Stimulated activated CD8-positive, alpha-beta memory T cell treated with anti-CD3 and anti-CD28 coated beads, Interleukin-15, amount 100 ng/mL, for 48 hours (primary cell): Measurements from ENCODE around the gene CCT7.

ENCODE experiments used
- DNase-seq, 2 donors: peaks; one replicate each; pipeline ENCODE4 v3.0.0-alpha.2; 2020; ENCODE audit warnings: low read depth in 2 of 2

Gene CCT7

DNA sequence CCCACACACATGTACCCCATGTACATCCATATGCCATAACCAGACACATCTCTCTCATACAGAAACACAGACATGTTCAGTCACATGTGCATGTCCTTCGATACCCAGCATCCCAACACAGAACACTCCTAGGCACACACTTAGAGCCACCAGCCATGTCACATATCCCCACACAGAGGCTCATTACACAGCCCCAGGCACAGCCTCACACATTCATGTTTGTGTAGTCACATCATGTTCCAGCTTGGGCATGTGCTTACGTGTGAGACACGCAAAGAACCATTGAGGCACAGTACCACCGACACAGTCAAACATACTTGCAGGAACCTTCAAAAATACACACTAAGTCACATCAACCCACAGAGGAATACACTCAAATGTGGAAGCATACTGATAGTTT, 32.9 kb downstream of the CCT7 start:
- DNase-seq, result no peak

DNA sequence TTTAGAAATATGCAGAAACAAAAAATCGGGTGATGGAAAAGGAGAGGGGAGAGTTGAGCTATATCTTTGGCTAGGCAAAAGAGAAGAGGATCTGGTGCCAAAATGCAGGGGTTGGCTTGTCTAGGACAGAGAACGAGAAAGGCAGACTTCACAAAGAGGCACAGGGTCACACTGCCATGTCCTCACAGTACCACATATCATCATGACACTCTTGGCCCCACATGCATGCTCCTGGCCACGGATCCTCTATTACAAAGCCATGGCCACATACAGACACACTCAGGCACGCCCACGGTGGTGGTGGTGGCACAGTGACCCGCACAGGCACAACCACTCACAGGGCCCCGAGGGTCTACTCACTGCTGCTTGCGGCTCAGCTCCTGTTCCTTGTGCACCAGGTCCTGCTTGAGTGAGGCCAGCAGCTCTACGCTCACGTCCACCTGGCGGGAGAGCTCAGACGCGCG, 34.3 kb downstream of the CCT7 start:
- no peak for DNase-seq

DNA sequence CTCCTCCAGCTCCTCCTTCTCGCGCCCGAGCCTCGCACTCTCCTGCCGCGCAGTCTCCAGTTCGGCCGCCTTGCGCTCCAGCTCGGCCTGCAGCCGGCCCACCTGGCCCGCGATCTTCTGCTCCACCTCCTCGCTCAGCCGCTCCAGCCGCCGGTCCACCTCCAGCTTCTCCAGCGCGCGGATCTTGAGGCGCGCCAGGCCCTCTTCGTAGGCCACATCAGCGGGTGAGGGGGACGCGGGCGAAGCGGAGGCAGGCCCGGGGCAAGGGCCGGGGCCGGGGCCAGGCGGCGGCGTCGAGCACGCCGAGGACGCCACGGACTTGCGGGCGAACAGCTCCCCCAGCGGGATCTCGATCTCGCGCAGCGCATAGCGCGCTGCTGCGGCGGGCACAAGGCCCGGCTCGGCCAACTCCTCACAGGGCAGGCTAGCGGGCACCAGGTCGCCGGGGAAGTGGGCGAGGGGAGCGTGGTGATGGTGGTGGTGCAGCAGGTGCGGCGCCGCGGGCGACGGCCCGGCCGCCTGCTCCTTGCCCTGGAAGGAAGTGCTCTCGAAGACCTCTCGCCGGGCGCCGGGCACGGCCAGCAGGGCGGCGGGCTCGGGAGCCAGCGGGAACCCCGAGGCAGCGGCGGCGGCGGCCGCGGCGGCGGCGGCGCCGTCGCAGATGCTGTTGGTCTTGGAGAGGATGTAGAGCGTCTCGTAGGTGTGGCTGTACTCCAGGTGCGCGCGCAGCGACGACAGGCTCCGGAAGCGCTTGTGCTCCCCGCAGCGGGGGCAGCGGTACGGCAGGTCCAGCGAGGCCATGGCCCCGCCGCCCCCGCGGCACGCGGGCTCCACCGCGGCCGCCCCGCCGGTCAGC, 35.0 kb downstream of the CCT7 start:
- DNase-seq, result peak; percentile 53 to 63

DNA sequence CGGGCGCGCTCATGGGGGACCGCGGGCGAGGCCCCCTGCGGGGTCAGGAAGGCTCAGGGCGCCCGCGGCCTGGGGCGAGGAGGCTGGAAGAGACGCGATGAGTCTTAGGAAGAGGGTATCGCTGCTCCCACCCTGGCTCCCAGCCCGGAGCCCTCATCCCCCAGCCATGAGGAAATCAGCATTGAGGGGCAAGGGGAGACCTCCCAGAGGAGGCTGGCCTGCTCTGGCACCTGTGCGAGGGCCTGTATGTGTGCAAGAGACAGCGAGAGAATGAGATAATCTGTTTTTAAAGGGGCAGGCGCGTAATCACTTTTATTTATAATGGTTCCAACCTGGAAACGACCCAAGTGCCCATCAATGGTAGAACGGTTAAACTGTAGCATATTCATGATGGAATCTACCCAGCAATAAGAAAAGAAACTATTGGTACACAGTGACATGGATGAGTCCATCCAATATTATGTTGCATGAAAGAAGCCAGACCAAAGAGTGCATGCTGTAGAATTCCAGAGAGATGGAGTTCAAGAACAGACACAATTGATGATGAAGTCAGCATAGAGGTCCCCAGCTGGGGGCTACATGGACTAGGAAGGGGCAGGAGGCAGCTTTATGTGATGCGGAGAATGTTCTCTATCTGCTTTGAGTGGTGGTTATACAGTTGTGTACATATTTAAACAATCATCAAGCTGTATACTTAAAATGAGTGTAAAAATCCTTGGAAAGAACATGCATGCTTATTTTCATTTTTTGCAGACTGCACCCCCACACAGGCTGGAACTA, 35.8 kb downstream of the CCT7 start:
- DNase-seq, result no peak

DNA sequence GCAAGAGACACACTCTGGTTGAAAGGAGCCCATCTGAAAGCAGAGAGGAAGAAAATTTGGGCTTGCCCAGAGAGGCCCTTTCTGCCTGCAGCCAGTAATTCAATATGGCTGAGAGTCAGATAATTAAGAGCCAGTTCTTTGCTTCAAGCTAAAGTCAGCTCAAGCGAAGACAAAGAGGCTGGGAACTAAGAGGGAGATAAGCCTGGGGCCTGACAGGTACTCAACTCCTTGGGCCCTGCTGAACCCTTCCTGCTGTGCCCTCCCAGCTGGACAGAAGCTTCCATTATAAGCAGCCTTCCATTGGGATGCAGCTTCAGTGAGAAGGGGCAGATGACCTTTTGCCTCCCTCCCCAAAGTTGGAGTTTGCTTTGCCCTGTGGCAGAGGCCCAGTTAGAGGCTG, 38.2 kb downstream of the CCT7 start:
- no peak for DNase-seq

DNA sequence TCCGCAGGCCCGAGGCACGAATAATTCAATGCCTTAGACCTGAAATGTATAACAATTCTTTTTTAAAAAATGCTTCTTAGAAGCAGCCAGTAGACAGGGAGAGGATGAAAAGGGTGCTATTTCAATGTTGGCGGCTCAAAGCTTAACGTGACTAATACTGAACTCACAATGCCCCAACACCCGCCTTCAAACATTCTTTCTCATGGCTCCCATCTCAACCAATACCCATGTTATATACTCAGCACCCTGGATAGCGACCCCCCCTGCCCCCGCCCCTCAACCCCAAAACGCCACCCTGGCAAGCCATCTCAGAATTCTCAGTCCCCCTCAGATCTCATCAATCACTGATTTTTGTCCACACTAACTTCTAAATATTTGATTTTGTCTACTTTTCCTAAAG, 45.7 kb downstream of the CCT7 start:
- no peak for DNase-seq

DNA sequence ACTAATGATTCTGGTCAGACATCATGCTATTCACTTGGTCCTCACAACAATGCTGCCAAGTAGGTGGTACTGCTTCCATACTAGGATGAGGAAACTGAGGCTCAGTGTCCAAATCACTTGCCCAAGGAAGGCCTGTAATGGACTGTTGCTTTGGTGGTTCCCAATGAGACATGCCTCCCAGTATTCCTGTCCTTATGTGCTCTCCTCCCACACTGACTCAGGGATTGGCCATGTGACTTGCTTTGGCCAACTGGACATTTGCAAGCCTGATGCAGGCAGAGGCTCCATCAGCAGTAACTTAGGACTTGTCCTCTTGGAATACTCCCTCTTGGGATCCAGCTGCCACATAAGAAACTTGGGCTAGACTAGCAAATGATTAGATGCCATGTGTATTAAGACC, 47.1 kb downstream of the CCT7 start:
- DNase-seq, result no peak

DNA sequence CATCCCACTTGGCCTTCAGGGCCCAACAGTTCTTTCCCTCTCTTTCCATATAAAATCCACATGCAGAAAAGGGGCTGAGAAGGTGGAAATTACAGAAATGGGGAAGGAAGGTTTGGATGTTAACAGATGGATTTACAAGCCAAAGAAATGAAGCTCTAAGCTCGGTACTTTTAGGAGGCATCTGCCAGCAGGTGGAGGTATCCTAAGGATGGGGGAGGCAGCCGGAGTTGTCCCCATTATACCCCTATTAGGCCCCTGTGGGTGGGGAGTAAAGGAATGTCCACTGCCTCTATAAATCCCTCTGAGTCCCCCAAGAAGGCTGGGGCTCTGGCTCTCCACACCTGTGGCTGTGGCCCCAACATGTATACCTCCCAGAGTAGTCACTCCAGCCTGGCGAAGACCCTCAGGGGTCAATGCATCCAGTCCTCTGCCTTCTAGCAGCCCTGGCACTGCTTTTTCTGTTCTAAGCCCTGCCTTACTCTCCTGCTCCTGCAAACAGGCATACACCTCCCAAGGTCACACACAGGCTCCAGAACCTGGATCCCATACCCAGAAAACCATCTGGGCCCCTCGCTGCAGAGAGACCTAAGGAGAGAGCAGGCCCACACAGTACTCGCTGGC, 48.9 kb downstream of the CCT7 start:
- no peak for DNase-seq

DNA sequence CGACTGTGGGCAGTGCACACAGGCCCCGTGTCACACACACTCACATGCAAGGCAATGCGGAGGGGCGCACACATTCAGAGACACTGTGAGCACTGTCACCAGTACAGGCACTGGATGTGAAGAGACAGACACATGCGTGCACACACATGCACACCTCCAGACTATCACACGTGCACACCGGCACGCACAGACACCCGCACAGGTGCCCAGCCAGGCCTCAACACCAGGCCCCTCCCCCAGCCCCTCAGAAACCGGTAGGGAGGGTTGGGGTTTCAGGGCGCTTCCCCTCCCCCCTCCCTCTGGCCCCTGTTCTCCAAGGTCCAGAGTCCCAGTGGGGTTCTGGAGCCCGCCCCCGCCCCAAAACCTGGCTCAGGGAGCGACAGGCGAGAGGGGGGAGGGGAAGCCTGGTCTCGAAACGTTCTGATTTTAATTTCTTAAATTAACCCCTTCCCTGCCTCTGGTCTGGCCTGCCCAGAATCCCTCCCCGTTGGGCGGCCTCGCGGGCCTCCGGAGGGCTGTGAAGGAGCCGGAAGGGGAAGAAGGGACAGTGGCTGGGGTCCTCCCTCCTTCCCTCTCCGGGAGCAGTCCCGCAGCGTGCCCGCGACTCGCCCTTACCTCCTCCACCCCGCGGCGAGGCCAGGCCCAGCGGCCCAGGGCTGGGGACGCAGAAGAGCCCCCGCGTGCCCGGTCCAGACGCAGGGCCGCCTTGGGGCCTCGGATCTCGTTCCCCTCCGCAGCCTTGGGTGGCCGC, 49.6 kb downstream of the CCT7 start:
- DNase-seq, result peak in 1 of 2 donors; percentile 16

DNA sequence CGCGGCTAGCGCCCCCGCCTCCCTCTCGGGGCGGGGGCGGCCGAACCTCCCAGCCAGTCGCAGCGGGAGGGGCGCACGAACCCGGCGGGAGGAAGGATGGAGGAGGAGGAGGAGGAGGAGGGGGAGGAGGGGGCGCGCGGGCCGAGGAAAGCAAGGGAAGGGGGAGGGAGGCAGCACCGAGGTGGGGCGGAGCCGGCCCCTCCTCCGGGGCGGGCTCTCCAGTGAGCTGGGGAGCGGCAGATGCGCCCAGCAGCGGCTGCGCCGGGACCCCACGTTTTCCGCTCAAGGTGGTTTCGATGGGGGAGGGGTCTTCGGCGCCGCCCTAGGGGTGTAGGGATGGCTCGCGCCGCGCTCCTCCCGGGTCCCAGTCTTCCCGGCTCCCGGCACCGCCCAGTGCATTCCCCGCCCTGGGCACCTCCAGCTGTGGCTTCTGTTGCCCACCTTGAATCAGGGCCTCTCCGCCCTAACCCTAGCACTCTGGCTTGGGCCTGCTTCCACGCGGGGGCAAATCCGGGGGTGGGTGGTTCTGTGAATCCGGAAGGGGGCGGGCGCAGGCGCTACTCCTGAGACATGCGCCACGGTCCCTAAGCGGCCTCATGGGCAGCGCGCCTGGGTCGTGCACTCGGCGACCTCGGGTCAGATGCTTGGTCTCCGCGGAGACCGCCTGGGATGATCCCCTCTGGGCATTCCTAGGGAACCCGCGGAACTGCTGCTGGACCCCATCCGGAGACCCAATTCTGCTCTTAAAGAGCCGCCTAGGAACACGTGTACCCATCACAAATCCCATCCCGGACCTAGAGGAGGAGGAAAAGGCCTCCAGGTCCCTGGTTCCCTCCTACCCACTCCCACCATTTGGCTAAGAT, 50.4 kb downstream of the CCT7 start, which contains the start of gene FBXO41:
Gene FBXO41, minus strand, starts transcription at position 183 of the 863 bp plus-strand sequence. CDS start 14,848 bp downstream, outside the sequence.
- DNase-seq, result peak; percentile 72 to 75

DNA sequence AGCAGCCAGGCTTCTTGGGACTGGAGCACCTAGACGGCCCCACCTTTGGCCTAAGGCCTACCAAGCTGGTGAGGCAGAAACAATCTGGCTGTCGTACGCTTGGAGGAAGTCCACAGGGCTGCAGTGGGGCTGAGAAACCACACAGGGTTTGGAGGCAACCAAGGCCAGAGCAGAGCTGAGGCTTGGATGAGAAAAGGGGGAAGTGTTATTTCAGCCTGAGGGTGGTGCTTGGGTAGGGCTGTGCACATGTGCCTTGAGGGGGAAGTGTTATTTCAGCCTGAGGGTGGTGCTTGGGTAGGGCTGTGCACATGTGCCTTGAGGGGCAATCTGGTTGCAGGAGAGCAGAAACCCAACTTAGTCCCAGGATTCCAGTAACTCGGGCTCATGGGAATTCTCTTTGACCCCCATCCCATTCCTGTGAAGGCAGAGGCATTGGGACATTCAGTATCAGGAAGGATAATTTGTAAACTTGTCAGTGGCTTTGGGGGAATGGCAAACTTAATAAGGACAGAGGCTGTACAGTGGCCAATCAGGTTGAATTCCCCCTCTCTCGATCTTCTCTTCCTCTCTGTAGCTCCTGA, 51.1 kb downstream of the CCT7 start:
- DNase-seq, result peak in 1 of 2 donors; percentile 13

DNA sequence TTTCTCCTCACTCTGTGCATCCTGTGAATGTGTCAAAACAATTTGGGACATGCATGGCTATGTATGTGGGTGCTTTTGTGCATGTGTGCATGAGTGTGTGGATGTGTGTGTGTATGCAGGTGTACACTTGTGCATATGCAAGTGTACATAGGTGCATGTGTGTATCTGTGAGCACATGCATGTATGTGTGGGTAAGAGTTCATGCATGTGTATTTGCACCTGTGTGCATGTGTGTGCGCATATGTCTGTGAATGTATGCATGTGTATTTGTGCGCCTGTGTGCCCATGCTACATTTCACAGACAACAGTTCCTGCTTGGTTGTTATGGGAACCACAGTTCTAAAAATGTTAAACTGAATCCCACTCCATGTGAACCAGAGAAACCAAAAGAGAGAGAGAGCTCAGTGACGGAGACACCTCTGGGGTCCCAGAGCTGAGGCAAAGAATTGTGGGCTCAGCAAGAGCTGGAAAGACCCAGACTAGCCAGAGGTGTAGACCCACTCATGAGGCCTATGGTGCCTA, 52.1 kb downstream of the CCT7 start:
- DNase-seq, result no peak

DNA sequence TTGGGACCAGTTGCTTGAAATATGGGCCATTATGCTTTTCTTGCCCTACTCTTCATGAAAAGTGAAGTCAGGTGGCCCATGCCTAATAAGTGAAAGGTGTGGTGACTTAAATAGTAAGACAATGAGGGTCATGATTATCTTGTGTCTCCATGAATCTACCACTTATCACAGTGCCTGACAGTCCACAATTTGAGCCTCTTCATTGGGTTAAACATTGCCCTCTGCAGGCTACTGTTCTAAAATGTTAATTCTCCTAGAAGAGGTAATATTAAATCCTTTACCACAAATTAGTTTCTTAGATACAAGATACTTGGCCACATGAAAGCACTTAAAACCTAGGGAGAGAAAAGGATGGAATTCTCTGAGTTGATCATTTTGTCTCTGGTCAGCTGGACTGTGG, 55.2 kb downstream of the CCT7 start:
- no peak for DNase-seq

DNA sequence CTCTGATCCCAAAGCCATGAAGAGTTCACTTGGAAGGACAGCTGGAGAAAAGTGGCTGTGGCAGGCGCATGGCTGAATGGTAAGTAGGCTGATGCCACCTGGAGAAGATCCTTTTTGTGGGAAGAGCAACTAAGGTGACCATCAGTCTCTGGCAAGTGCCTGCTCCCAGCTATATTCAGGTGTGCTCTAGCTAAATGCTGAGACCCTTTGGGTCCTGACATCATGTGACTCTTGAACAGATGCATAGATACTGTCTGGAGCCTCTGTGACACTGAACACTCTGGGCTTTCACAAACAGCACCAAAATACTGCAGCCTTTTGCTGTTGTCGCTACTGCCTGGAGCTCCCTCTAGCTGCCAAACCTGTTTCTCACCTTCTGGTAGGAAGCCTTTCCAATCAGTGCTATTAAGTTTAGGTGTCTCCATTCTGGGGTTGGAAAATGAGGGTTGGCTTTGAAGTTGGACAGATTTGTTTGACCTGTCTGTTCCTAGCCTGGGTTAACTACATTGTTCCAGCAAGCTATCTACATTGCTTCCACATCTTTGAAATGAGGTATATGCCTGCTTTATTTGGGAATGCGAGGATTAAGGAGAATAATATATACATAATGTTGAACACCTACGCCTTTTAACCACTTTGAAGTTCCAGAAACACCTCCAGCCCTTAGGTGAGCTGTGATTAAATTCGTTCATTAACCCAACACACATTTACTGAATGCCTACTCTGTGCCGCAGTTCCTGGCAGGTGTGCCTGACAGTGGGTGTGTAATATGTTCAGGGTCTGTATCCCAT, 56.1 kb downstream of the CCT7 start:
- no peak for DNase-seq

DNA sequence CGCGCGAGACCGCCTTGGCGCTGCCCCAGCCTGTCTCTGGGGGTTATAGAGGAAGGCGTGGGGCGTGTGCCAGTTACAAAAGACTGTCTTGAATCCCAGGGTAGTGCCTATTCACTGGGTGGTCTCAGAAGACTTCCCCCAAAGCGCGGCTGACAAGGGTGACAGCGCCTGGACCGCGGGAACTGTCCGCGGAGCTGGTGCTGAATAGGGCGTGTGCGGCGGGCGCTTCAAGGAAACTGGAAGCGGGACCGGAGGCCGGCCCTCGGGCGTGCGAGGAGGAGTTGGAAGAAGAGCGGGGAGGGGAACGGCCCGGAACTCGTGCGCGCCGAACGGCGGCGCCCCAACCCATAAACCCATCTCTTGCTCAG, 57.0 kb downstream of the CCT7 start:
- DNase-seq, result peak; percentile 28 to 38

DNA sequence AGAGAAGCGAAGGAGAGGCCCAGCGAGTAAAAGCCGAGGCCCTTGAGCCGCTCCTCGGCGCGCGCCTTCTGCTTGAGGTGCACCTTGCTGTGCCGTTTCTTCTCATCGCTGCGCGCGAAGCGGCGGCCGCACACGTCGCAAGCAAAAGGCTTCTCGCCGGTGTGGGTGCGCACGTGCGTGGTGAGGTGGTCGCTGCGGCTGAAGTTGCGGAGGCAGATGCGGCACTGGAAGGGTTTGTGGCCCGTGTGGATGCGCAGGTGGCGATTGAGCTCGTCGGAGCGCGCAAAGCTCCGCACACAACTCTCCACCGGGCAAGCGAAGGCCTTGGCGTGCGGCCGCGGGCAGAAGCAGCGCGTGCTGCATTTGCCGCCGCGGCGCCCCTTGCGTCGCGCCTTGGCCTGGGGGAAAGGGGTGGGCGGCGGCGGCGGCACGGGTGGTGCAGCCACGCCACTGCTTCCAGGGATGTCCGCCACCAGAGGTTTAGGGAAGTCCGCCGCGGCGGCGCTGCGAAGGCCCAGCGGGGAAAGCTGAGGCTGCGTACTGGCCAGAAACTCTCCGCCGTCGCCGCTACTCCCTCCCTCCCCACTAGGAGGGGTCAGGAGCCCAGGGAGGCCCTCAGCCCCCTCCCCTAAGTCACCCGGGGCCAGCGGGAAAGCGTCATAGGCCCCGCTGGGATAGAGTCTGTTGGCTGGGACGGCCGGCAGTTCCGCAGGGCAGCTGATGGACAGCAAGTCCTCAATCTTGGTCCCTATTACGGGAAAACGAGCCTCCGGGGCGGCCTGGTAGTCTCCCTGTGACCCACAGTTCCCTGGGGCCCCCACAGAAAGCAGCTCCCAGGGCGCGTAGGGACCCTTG, 57.6 kb downstream of the CCT7 start:
- DNase-seq, result no peak

DNA sequence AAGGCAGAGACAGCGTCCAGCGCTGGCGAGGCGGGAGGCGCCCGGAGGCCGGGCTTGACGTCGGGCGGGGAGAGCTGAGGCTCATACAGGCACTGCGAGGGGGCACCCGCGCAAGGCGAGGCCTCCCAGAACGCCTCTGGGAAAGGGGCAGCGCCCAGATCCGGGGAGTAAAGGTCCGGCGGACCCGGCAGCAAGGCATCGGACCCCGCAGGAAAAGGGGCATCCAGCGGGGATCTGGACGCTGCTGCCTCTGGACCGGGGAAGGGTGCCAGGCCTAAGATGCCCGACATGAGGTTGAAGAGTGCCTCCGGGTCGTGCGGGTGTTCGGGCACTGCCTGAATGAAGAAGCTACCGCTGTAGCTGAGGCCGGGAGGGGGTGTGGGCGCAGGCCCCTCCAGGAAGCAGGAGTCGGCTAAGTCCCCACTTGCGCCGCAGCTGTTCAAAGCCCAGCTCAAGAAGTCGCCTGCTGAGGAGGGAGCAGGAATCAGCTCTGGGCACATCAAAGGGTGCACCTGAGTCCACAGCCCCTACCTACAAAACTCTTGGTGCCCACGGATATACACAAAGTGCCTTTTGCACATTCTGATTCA, 58.3 kb downstream of the CCT7 start:
- no peak for DNase-seq
